GM12801 (cell line): ENCODE results near the gene FXYD1.

Experiments used
- TF ChIP-seq, protein P1 (sequence below): IDR thresholded peaks from one replicate; pipeline ENCODE4 v1.5.1; 2011; ENCODE audit warnings: control low read depth; ENCODE audit not compliant: insufficient read length; ENCODE audit errors: extremely low read depth

Gene FXYD1

DNA sequence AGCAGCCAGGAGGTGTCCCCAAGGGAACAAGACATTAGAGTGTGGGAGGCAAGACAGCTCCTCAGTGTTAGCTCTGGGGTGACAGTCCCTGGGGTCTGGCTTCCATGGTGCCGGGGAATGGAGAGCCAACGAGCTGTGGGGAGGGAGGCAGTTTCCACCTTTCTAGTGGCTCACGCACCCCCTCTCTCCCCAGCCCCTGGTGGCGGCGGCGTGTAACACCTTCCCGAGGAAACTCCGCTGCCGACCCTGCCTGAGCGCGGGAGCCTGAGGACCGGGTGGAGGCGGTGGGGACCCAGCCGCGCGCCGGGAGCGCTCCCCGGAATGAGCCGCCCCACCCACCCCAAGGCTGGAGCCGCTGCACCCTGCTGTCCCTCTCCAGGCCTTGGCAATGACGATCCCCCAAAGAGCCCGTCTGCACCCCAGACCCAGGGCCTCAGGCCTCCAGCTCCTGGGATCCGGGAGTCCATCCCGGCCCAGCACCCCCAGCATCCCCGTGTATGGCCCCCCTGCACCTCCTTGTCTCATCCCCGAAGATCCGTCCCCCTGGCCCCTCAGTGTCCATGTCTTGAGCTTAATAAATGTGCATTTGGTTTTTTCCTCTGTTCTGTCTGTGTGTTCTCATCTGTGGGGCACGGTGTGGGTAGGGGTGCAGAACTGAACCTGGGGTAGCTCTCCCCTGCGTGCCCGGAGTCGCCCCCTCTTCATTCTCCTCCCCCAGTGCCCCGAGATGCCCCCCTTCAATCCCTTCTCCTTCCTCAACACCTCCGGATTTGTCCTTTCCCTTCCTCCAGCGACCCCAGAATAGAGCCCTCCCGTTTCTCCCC is 15.3 kb downstream of the FXYD1 start:
- TF ChIP-seq, protein P1, sequence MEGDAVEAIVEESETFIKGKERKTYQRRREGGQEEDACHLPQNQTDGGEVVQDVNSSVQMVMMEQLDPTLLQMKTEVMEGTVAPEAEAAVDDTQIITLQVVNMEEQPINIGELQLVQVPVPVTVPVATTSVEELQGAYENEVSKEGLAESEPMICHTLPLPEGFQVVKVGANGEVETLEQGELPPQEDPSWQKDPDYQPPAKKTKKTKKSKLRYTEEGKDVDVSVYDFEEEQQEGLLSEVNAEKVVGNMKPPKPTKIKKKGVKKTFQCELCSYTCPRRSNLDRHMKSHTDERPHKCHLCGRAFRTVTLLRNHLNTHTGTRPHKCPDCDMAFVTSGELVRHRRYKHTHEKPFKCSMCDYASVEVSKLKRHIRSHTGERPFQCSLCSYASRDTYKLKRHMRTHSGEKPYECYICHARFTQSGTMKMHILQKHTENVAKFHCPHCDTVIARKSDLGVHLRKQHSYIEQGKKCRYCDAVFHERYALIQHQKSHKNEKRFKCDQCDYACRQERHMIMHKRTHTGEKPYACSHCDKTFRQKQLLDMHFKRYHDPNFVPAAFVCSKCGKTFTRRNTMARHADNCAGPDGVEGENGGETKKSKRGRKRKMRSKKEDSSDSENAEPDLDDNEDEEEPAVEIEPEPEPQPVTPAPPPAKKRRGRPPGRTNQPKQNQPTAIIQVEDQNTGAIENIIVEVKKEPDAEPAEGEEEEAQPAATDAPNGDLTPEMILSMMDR = no peak

DNA sequence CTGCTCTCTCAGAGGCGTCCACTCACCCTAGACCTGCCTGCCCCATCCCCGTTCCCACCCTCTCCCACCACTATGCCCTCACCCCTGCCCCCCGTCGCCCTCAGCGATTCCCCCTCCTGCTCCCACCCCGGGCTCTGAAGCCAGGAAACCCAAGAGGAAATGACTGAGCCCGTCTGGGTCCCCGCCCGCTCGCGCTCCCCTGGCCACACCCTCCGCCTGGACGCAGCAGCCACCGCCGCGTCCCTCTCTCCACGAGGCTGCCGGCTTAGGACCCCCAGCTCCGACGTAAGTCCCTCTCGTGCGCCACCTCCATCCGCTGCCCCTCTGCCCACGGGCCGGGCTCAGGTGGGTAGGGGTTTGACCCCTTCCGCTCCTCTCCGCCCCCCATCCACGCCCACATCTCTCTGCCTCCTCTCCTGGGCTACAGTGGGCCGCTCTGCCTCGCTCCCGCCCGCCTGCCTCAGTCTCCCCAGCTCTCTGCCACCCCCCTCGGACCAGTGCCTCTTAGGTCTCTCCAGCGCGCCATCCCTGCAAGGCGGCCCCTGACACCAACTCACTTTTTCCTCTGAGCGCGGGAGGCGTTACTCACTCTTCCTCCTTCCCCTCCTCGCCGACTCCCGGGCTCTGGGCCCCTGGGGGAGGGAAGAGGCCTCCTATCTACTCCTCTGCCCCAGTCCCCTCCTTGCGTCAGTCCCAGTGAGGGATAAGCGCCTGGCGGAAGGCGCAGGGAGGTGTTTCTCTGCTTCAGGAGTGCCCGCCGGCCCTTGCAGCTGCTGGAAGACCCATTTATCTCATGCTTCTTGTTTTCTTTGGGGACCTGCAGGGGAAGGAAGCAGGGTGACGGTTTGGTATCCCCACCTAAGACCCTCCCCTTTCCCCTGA is 16.1 kb downstream of the FXYD1 start, which contains the start of gene FXYD5:
FXYD5 (plus strand) TSS at position 211 of the 882 bp plus-strand sequence. CDS start 816 bp downstream, outside the sequence.
- TF ChIP-seq, protein P1 = no peak

DNA sequence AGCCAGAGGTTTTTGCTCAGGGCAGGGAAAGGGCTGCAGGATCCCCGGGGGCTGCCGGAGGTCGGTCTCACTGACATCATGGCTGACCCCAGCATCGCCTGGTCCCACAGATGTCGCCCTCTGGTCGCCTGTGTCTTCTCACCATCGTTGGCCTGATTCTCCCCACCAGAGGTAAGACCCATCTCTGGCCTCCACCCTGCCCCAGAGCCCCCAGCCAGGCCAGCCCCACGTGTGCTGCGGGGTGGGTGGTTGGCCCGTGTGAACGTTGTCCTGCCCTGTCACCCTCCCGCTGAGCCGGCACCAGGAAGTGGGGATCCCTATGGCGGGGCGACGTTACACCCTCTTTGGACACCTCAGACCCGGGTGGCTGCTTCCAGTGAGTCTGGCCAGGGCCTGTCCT is 16.8 kb downstream of the FXYD1 start:
- TF ChIP-seq, protein P1 = no peak

DNA sequence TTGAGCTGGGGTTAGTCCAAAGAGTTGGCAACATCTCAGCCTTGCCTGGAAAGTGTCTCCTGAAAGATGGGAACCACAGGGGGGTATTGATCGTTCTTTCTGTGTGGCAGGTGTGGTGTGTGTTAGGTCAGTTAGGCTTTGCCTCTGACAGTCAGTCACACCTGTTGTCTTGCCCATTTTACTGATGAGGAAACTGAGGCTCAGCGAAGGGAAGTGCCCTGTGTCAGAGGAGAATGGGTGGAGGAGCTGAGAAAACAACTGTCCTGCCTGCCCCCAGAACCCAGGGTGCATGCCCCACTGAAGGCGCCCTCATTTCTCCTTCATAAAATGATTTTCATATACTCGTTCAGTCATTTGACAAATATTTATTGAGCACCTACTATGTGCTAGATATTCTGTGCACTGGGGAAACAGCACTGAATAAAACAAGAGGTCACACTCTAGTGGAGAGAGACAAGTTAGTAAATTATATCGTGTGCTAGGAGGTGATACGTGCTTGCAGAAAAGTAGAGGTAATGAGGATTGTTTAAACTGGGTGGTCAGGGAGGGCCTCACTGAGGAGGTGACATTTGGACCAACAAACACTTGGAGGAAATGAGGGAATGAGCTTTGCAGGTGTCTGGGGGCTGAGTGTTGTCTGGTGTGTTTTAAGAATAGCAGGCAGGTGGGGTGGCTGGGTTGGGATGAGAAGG is 17.5 kb downstream of the FXYD1 start:
- TF ChIP-seq, protein P1 = no peak

DNA sequence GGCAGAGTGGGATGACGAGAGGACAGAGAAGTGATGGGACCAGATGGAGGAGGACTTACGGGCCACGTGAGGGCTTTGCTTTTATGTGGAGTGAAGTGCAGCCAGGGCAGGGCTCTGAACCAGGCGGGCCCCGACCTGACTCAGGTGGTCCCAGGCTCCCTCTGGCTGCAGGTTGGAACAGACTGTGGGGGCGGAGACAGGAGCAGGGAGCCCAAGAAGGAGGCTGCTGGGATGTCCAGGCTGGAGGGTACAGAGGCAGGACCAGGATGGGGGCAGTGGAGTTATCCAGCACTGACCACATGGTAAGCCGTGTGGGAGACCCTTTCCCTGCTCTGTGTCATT is 18.0 kb downstream of the FXYD1 start:
- TF ChIP-seq, protein P1 = no peak

DNA sequence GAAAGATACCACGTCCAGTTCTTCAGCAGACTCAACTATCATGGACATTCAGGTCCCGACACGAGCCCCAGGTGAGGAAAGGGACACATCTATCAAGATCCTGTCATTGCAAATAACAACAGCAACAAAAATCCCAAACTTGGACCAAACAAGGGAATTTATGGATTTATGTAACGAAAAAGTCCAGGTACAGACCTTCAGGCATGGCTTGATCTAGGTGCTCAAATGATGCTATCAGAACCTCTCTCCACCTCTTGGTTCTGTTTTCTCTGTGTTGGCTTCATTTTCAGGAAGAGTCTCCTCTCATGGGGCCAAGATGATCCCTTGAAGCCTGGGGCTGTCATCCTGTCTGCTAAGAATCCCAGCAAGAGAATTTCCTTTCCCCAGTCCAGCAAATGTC is 18.8 kb downstream of the FXYD1 start:
- TF ChIP-seq, protein P1 = no peak

DNA sequence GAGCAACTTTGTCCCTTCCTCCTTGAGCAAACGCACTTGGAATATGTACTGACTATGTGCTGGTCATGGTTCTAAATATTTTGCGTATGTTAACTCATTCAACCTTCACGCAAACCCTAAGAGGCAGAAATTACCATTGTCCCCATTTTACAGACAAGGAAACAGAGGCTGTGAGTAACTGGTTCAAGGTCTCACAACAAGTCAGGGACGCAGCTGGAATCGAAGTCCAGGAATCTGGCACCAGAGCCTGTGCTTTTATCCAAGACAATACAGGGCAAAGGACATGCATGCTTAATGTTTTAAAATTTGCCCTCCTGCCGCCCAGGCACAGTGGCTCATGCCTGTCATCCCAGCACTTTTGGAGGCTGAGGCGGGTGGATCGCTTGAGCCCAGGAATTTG is 21.0 kb downstream of the FXYD1 start:
- TF ChIP-seq, protein P1 = no peak
